GM12801 (cell line): ENCODE measurements around the gene ST6GAL1.

Source experiments
- TF ChIP-seq, protein P1 (sequence below): IDR thresholded peaks from one replicate; pipeline ENCODE4 v1.5.1; 2011; ENCODE audit warnings: control low read depth; ENCODE audit not compliant: insufficient read length; ENCODE audit errors: extremely low read depth

ST6GAL1 gene

GRCh38 chr3:187114511-187114910 lies 184.2 kb downstream of the ST6GAL1 start:
- TF ChIP-seq, protein P1, sequence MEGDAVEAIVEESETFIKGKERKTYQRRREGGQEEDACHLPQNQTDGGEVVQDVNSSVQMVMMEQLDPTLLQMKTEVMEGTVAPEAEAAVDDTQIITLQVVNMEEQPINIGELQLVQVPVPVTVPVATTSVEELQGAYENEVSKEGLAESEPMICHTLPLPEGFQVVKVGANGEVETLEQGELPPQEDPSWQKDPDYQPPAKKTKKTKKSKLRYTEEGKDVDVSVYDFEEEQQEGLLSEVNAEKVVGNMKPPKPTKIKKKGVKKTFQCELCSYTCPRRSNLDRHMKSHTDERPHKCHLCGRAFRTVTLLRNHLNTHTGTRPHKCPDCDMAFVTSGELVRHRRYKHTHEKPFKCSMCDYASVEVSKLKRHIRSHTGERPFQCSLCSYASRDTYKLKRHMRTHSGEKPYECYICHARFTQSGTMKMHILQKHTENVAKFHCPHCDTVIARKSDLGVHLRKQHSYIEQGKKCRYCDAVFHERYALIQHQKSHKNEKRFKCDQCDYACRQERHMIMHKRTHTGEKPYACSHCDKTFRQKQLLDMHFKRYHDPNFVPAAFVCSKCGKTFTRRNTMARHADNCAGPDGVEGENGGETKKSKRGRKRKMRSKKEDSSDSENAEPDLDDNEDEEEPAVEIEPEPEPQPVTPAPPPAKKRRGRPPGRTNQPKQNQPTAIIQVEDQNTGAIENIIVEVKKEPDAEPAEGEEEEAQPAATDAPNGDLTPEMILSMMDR = no peak

GRCh38 chr3:187120326-187120725 lies 190.0 kb downstream of the ST6GAL1 start:
- TF ChIP-seq, protein P1 = no peak

DNA sequence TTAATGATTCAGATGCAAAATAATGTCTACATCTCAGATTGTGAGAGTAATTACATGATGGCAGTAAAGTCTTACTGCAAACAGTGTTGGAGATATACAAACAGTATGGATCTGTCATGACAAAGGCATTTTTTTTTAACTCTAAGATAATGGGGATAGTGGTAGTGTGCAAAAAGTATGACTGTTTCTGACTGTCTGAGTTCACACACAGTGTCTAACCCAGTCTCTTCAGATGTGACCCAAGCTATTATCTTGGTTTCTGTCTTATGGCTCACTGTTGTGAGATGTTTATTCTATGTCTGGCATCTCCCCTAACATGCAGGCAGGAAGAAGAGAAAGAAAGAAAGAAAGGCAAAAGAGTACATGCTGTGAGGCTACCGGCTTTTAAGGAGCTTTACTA lies 191.9 kb downstream of the ST6GAL1 start:
- TF ChIP-seq, protein P1 = no peak

DNA sequence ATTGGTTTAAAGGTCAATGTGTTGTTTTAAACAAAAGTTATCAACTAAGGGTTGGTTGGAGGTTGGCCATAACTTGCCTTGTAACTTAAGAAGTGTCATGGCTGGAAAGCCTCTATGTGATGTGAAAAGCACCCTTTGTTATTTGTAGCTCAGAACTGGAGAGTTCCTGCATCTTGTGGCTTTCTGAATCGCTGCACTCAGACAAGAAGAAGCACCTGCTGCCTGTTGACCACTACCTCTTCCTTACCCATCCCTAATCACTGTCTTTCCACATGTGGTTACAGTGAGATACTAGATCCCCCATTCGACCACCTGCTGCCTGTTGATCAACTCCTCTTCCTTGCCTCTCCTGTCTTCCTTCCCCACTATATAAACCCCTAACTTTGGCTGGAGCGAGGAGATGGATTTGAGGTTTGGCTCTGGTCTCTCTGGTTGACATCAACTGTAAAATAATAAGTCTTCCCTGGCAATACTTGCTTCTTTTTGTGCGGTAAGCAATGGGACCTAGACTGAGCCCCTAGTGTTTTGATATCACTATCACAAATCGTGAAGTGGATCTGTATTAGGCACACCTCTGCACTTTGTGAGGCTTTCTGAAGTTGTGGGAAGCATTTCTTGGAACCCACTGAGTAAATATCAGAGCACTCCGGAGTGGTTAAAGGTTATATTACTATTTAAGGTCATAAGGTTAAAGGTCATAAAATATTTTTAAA lies 195.1 kb downstream of the ST6GAL1 start:
- TF ChIP-seq, protein P1 = no peak
